A549 (cell line): ENCODE measurements around the gene BRD1.

Source experiments
- BHLHE40 ChIP-seq: IDR thresholded peaks from 2 replicates; pipeline ENCODE4 v1.6.1; 2012; ENCODE audit warnings: low read depth, low read length, inconsistent platforms
- EP300 ChIP-seq, 2 experiments: fragments of >200 bp; sonication (Bioruptor Twin); formaldehyde crosslinking; IDR thresholded peaks; 2 replicates in 1 of 2; 3 replicates in 1 of 2; pipeline ENCODE4 v1.6.1; 2016 to 2017
- JUN ChIP-seq, 2 experiments: fragments of >200 bp; sonication (Bioruptor Twin); formaldehyde crosslinking; IDR thresholded peaks; 2 replicates in 1 of 2; 3 replicates in 1 of 2; pipeline ENCODE4 v1.6.1; 2016 to 2017
- POLR2A ChIP-seq: IDR thresholded peaks from 2 replicates; pipeline ENCODE4 v1.6.1; 2012; ENCODE audit warnings: mild to moderate bottlenecking, low read length
- SMC3 ChIP-seq: fragments of >200 bp; sonication (Bioruptor Twin); formaldehyde crosslinking; IDR thresholded peaks from 3 replicates; pipeline ENCODE4 v1.6.1; 2018; ENCODE audit warnings: inconsistent platforms
- TF ChIP-seq, protein P1 (sequence below): fragments of >200 bp; sonication (Bioruptor Twin); formaldehyde crosslinking; IDR thresholded peaks from 3 replicates; pipeline ENCODE4 v1.5.1; 2016
- TF ChIP-seq, protein P2 (sequence below): fragments of 250-450 bp; sonication (Bioruptor Pico); IDR thresholded peaks from 2 replicates; pipeline ENCODE4 v1.5.0; 2021; ENCODE audit warnings: mild to moderate bottlenecking, moderate library complexity, borderline replicate concordance

DNA sequence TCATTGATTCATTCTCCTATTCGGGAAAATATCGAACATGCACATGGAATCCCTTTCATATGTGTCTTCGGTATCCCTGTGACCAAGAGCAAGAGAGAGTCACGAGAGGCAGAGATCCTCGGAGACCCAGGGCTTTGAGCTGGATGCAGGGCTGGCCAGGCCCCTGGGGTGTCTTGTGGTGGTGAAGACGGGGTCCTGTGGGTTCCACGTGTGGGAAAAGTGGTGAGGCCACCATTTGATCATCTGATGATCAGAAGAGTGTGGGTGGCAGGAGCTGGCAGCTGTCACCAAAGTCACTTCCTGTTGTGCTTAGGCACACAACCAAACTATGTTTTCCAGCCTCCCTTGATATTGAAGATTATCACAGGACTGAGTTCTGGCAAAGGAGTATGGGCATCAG is 94.0 kb downstream of the BRD1 start:
- TF ChIP-seq JUN (IDR thresholded peaks at IDR 0.05) (no peak), SMC3 (no peak), BHLHE40 (no peak), EP300 (IDR thresholded peaks at IDR 0.05) (no peak), POLR2A (no peak)
- TF ChIP-seq, protein P1, sequence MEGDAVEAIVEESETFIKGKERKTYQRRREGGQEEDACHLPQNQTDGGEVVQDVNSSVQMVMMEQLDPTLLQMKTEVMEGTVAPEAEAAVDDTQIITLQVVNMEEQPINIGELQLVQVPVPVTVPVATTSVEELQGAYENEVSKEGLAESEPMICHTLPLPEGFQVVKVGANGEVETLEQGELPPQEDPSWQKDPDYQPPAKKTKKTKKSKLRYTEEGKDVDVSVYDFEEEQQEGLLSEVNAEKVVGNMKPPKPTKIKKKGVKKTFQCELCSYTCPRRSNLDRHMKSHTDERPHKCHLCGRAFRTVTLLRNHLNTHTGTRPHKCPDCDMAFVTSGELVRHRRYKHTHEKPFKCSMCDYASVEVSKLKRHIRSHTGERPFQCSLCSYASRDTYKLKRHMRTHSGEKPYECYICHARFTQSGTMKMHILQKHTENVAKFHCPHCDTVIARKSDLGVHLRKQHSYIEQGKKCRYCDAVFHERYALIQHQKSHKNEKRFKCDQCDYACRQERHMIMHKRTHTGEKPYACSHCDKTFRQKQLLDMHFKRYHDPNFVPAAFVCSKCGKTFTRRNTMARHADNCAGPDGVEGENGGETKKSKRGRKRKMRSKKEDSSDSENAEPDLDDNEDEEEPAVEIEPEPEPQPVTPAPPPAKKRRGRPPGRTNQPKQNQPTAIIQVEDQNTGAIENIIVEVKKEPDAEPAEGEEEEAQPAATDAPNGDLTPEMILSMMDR: no peak
- TF ChIP-seq, protein P2, sequence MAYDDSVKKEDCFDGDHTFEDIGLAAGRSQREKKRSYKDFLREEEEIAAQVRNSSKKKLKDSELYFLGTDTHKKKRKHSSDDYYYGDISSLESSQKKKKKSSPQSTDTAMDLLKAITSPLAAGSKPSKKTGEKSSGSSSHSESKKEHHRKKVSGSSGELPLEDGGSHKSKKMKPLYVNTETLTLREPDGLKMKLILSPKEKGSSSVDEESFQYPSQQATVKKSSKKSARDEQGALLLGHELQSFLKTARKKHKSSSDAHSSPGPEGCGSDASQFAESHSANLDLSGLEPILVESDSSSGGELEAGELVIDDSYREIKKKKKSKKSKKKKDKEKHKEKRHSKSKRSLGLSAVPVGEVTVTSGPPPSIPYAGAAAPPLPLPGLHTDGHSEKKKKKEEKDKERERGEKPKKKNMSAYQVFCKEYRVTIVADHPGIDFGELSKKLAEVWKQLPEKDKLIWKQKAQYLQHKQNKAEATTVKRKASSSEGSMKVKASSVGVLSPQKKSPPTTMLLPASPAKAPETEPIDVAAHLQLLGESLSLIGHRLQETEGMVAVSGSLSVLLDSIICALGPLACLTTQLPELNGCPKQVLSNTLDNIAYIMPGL: no peak
